ENCODE measurements around the gene RPTOR.
"Not testable (repeated sequence)": the region's sequence is repeated elsewhere in the genome, so short reads cannot be mapped to it uniquely, and the experiment has no call there.

RPTOR gene

DNA sequence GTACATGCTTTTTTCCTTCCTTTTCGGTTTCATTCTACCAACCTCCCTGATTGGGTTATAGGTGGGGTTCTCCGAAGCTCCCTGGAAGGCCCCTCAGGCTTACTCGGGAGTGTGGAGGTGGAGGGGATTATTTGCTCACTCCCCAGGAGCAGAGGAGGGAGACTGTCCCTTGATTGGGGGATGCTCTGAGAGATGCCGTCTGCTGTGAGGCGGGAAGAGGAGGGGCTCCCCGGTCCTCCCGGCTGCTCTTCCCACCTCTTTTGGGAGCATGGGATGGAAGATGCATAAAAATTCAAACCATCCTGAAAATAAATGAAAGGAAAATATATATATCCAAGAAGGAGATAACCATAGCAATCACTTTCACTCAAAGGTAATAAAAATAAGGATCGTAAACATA lies 16.1 kb upstream of the RPTOR start:
- Histone ChIP-seq H3K27me3 (ENCODE audit: insufficient read depth, low read length) (no peaks in the 10 kb centered on the region), H3K4me3 (ENCODE audit: low read length) (no peak overlapping the region), H3K36me3 (ENCODE audit: insufficient read depth, low read length) (no peaks in the 10 kb centered on the region), H3K4me1 (ENCODE audit: insufficient read depth, low read length) (peaks cover 10% of the 10 kb centered on the region; the same call in 1 of the 2 replicates), H3K27ac (ENCODE audit: low read depth, low read length) (no peak overlapping the region), H3K9ac (ENCODE audit: low read depth, low read length) (no peak overlapping the region), H3K9me3 (ENCODE audit: insufficient read depth, low read depth, low read length) (no peaks in the 10 kb centered on the region)
- 82% methylated on average over 7 of the region's 8 CpGs for WGBS

DNA sequence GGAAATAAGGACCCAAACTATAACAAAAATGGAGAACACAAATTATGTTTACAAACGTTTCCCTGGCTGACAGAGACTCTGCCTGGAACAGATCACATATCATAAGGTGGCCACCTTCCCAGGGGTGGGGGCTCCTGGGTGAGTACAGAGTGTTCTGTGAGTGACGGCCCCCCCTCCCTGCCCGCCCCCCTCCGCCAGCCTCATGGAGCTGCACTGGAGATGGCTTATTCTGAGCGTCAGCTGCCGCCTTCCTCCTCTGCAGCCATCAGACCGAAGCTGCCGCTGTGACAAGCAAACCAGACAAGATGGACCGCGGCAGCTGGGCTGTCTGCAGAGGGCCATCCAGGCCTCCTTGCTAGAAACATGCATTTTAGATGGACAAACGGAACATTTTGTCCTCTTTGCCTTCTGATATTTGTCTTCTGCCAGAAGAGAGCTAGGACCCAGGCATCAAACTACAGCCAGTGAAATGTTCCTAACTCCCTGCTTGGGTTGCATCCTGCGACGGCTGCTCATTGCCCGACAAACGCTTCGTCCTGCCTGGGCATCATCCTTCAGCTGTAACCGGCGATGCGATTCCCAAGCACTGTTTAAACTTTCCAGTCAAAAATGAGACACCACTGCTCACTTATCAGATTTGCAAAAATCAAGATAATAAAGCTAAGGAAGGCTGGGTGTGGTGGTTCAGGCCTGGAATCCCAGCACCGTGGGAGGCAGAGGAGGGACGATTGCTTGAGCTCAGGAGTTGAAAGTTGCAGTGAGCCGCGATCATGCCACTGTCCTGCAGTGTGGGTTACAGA lies 15.3 kb upstream of the RPTOR start:
- peaks cover 10% of the 10 kb centered on the region; the same call in 1 of the 2 replicates for H3K4me1 ChIP-seq (ENCODE audit: insufficient read depth, low read length)
- no peaks in the 10 kb centered on the region for H3K9me3 ChIP-seq (ENCODE audit: insufficient read depth, low read depth, low read length)
- no peaks in the 10 kb centered on the region for H3K27me3 ChIP-seq (ENCODE audit: insufficient read depth, low read length)
- no peak overlapping the region for H3K4me3 ChIP-seq (ENCODE audit: low read length)
- no peaks in the 10 kb centered on the region for H3K36me3 ChIP-seq (ENCODE audit: insufficient read depth, low read length)
- 87% methylated on average over 22 of the region's 23 CpGs for WGBS
- H3K27ac ChIP-seq (ENCODE audit: low read depth, low read length) = no peak overlapping the region
- H3K9ac ChIP-seq (ENCODE audit: low read depth, low read length) = no peak overlapping the region

DNA sequence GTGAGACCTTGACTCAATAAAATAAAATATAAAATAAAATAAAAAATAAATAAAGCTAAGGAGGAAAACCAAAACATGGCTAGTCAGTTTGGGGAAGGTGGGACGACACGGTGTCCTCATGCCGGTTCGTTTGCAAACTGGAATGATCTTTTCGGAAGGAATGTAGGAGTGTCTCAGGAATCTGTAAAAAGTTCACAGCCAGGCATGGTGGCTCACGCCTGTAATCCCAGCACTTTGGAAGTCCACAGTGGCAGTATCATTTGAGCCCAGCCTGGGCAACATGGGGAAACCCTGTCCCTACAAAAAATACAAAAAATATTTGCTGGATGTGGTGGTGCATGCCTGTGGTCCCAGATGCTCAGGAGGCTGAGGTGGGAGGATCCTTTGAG lies 14.7 kb upstream of the RPTOR start:
- H3K9ac ChIP-seq (ENCODE audit: low read depth, low read length) = no peak overlapping the region
- H3K27me3 ChIP-seq (ENCODE audit: insufficient read depth, low read length) = no peaks in the 10 kb centered on the region
- no peaks in the 10 kb centered on the region for H3K9me3 ChIP-seq (ENCODE audit: insufficient read depth, low read depth, low read length)
- 81% methylated on average over 6 of the region's 6 CpGs for WGBS
- no peaks in the 10 kb centered on the region for H3K36me3 ChIP-seq (ENCODE audit: insufficient read depth, low read length)
- H3K4me1 ChIP-seq (ENCODE audit: insufficient read depth, low read length) = peaks cover 10% of the 10 kb centered on the region; the same call in 1 of the 2 replicates
- H3K27ac ChIP-seq (ENCODE audit: low read depth, low read length) = no peak overlapping the region
- H3K4me3 ChIP-seq (ENCODE audit: low read length) = no peak overlapping the region

DNA sequence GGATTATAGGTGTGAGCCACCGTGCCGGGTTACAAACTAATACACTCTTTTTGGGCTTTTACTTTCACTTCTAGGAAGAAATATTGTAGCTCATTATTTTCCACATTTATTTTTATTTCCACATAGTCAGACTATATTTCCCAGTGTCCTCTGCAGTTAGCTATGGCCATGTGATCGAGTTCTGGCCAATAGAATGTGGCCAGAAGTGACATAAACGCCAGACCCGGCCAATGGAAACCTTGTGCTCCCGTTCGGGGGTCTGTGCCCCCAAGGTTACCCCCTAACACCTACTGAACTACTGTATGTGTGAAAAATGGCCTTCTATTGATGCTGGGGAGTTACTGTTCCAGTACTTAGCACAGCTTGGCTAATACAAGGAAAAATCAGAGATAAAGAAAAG lies 13.2 kb upstream of the RPTOR start:
- Histone ChIP-seq H3K27ac (ENCODE audit: low read depth, low read length) (no peak overlapping the region), H3K9me3 (ENCODE audit: insufficient read depth, low read depth, low read length) (no peaks in the 10 kb centered on the region), H3K4me1 (ENCODE audit: insufficient read depth, low read length) (peaks cover 6% of the 10 kb centered on the region; the same call in 1 of the 2 replicates), H3K9ac (ENCODE audit: low read depth, low read length) (no peak overlapping the region), H3K27me3 (ENCODE audit: insufficient read depth, low read length) (no peaks in the 10 kb centered on the region), H3K4me3 (ENCODE audit: low read length) (no peak overlapping the region), H3K36me3 (ENCODE audit: insufficient read depth, low read length) (no peaks in the 10 kb centered on the region)
- 84% methylated on average over 7 of the region's 7 CpGs for WGBS

DNA sequence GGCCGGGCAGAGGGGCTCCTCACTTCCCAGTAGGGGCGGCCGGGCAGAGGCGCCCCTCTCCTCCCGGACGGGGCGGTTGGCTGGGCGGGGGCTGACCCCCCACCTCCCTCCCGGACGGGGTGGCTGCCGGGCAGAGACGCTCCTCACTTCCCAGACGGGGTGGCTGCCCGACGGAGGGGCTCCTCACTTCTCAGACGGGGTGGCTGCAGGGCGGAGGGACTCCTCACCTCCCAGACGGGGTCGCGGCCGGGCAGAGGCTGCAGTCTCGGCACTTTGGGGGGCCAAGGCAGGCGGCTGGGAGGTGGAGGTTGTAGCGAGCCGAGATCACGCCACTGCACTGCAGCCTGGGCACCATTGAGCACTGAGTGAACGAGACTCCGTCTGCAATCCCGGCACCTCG lies 7.3 kb upstream of the RPTOR start:
- H3K36me3 ChIP-seq (ENCODE audit: insufficient read depth, low read length); H3K27ac ChIP-seq (ENCODE audit: low read depth, low read length); H3K4me3 ChIP-seq (ENCODE audit: low read length); H3K4me1 ChIP-seq (ENCODE audit: insufficient read depth, low read length); H3K9me3 ChIP-seq (ENCODE audit: insufficient read depth, low read depth, low read length); H3K27me3 ChIP-seq (ENCODE audit: insufficient read depth, low read length); H3K9ac ChIP-seq (ENCODE audit: low read depth, low read length): not testable (repeated sequence)
- 94% methylated on average over 28 of the region's 30 CpGs for WGBS

DNA sequence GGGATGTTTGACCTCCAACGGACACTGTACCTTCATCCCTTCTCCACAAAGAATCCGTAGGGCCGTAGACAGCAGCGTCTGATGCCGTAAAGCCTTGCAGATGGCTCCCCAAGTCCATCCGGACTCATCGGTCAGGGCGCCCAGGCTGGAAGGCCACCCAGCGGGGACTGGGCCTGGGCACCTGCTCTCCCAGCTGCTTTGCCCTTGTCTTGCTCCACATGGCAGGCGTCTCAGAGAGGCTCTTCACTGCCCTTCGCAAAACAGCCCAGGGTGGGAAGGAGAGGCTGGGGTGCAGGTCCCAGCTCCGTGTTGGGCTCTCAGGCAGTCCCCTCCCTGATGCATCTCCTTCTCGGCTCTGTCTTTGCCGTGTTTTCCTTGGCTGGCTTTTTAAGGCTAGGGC lies 6.2 kb upstream of the RPTOR start:
- no peak overlapping the region for H3K27ac ChIP-seq (ENCODE audit: low read depth, low read length)
- no peak overlapping the region for H3K9ac ChIP-seq (ENCODE audit: low read depth, low read length)
- peaks cover 5% of the 10 kb centered on the region; the same call in 1 of the 2 replicates for H3K27me3 ChIP-seq (ENCODE audit: insufficient read depth, low read length)
- peaks cover 9% of the 10 kb centered on the region; the same call in 1 of the 2 replicates for H3K4me1 ChIP-seq (ENCODE audit: insufficient read depth, low read length)
- H3K9me3 ChIP-seq (ENCODE audit: insufficient read depth, low read depth, low read length) = no peaks in the 10 kb centered on the region
- no peak overlapping the region for H3K4me3 ChIP-seq (ENCODE audit: low read length)
- 90% methylated on average over 14 of the region's 14 CpGs for whole genome bisulfite sequencing
- H3K36me3 ChIP-seq (ENCODE audit: insufficient read depth, low read length) = no peaks in the 10 kb centered on the region

DNA sequence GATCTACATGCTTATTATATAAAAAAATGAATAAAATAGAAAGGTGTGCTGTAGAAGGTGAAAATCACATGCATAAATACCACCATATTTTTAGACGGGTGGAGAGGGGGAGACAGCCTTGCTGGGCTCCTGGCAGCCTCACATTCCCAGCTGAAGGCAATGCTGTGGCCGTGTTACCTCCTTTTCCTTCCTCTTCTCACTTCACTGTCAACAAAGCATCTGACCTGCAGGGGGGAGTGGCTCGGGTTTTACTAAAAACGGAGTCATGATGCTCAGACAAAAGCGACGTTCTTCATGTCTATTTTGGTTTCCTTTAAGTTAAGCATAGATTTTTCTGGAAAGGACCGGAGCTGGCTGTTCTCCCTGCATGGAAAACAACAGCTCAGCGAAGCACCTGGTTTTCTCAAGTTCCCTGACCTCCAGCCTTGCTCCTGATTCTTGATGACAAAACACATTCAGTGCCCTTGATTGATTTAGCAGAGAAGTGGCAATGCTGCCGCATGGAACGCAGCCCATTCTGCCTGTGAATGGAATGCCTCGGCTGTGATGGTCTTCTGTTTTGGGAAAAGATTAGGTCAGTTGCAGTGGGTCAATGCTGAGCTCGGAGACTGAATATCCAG lies 5.5 kb upstream of the RPTOR start:
- Histone ChIP-seq H3K27me3 (ENCODE audit: insufficient read depth, low read length) (peaks cover 5% of the 10 kb centered on the region; the same call in 1 of the 2 replicates), H3K9ac (ENCODE audit: low read depth, low read length) (no peak overlapping the region), H3K4me1 (ENCODE audit: insufficient read depth, low read length) (peaks cover 9% of the 10 kb centered on the region; the same call in 1 of the 2 replicates), H3K36me3 (ENCODE audit: insufficient read depth, low read length) (no peaks in the 10 kb centered on the region), H3K4me3 (ENCODE audit: low read length) (no peak overlapping the region), H3K27ac (ENCODE audit: low read depth, low read length) (no peak overlapping the region), H3K9me3 (ENCODE audit: insufficient read depth, low read depth, low read length) (no peaks in the 10 kb centered on the region)
- 40% methylated on average over 12 of the region's 12 CpGs for WGBS

DNA sequence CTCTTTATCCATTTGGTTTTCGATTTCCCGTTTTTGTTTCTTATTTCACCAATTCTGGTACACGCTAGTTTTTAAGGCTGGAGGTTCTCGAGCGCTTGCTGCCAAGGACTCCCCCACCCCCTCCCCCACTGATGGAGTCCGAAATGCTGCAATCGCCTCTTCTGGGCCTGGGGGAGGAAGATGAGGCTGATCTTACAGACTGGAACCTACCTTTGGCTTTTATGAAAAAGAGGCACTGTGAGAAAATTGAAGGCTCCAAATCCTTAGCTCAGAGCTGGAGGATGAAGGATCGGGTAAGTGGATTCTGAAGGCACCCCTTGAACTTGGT lies 825 bp downstream of the RPTOR start:
- Histone ChIP-seq H3K9ac (ENCODE audit: low read depth, low read length) (peak overlapping the region; percentile 97), H3K27me3 (ENCODE audit: insufficient read depth, low read length) (peaks cover 5% of the 10 kb centered on the region; the same call in 1 of the 2 replicates), H3K9me3 (ENCODE audit: insufficient read depth, low read depth, low read length) (no peaks in the 10 kb centered on the region), H3K36me3 (ENCODE audit: insufficient read depth, low read length) (peaks cover 3% of the 10 kb centered on the region; the same call in 1 of the 2 replicates), H3K27ac (ENCODE audit: low read depth, low read length) (no peak overlapping the region), H3K4me3 (ENCODE audit: low read length) (peak overlapping the region; percentile 97), H3K4me1 (ENCODE audit: insufficient read depth, low read length) (peaks cover 10% of the 10 kb centered on the region; the same call in 1 of the 2 replicates)
- 7% methylated on average over 8 of the region's 8 CpGs for WGBS

DNA sequence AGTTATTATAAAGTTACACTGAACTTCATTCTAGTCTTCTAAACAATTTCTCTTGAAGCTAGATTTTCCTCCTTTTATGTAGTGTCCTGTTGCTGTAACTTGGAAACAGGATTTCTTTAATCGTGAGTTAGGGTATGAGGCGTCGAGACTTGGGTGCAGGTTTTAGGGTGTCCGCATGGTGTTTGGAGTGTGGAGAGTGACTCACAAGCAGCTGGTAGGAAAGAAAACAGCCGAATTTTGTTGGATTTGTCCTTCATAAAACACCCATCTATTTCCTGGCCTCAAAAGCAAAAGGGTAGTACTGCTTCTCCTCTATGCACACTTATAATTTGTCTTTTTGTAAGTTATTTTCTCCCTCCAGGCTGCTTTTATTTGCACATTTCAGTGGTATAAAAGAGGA lies 1.6 kb downstream of the RPTOR start:
- WGBS = 97% methylated on average over 5 of the region's 5 CpGs
- no peak overlapping the region for H3K27ac ChIP-seq (ENCODE audit: low read depth, low read length)

DNA sequence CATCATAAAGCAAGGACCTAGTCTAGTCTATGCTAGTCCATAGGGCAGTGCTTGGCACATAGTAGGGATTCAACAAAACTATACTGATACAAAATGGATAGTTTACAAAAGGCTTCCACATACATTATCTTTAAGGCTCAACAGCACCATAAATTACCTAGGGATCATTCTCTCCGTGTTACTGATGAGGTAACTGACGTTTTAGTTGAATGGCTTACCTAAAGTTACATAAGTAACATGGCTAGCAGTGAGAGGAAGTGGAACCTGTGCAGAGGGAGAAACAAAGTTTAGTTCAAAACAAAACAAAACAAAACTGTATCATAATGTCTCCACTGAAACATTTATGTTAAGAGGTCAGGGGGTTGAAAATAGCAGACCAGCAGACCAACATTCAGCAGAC lies 7.9 kb downstream of the RPTOR start:
- H3K27ac ChIP-seq (ENCODE audit: low read depth, low read length) = no peak overlapping the region
- WGBS = 30% methylated on average over 2 of the region's 2 CpGs

More for the DNA sequence above, 1.6 kb downstream of the RPTOR start:
- H3K36me3 ChIP-seq (ENCODE audit: insufficient read depth, low read length) = peaks cover 3% of the 10 kb centered on the region; the same call in 1 of the 2 replicates
- H3K9me3 ChIP-seq (ENCODE audit: insufficient read depth, low read depth, low read length) = no peaks in the 10 kb centered on the region
- peaks cover 5% of the 10 kb centered on the region; the same call in 1 of the 2 replicates for H3K27me3 ChIP-seq (ENCODE audit: insufficient read depth, low read length)
- peaks cover 10% of the 10 kb centered on the region; the same call in 1 of the 2 replicates for H3K4me1 ChIP-seq (ENCODE audit: insufficient read depth, low read length)
- peak overlapping the region; percentile 97 for H3K4me3 ChIP-seq (ENCODE audit: low read length)
- H3K9ac ChIP-seq (ENCODE audit: low read depth, low read length) = no peak overlapping the region

DNA sequence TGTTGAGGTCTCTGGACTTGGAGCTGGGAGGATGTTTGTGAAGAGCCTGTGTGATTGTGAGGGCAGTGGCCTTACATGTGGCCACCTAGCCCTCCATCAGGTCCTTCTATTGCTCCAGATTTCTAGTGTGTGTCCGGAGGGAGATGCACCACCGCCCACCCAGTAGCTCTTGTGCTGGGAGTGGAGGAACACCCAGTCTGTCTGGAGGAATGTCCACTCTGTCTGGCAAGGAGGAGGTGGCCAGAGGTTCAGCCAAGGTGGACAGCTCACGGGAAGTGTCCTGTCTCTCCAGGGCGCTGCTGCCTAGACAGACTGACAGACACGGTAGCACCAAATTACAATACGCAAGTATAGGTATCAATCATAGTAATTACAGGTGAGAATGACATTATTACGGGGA lies 10.6 kb downstream of the RPTOR start:
- H3K9ac ChIP-seq (ENCODE audit: low read depth, low read length) = no peak overlapping the region
- WGBS = 92% methylated on average over 6 of the region's 7 CpGs
- H3K9me3 ChIP-seq (ENCODE audit: insufficient read depth, low read depth, low read length) = no peaks in the 10 kb centered on the region
- no peaks in the 10 kb centered on the region for H3K4me1 ChIP-seq (ENCODE audit: insufficient read depth, low read length)
- no peak overlapping the region for H3K4me3 ChIP-seq (ENCODE audit: low read length)
- H3K27ac ChIP-seq (ENCODE audit: low read depth, low read length) = no peak overlapping the region
- H3K27me3 ChIP-seq (ENCODE audit: insufficient read depth, low read length) = peaks cover 1% of the 10 kb centered on the region; the same call in 1 of the 2 replicates
- H3K36me3 ChIP-seq (ENCODE audit: insufficient read depth, low read length) = no peaks in the 10 kb centered on the region

More for the DNA sequence above, 7.9 kb downstream of the RPTOR start:
- H3K9ac ChIP-seq (ENCODE audit: low read depth, low read length) = no peak overlapping the region
- H3K27me3 ChIP-seq (ENCODE audit: insufficient read depth, low read length) = no peaks in the 10 kb centered on the region
- H3K4me3 ChIP-seq (ENCODE audit: low read length) = no peak overlapping the region
- H3K36me3 ChIP-seq (ENCODE audit: insufficient read depth, low read length) = peaks cover under 1% of the 10 kb centered on the region; the same call in 1 of the 2 replicates
- H3K4me1 ChIP-seq (ENCODE audit: insufficient read depth, low read length) = no peaks in the 10 kb centered on the region
- H3K9me3 ChIP-seq (ENCODE audit: insufficient read depth, low read depth, low read length) = no peaks in the 10 kb centered on the region
